Pancreas (tissue), 10 donors: ENCODE results near the gene CHSY3. TPM values are rescaled to one million over a fixed set of nuclear protein-coding genes. Genes with fewer than 3 reads are reported as not detected.

Source experiments
- ATAC-seq, 4 donors: fragments of 200-7000 bp; cut with Tn5 transposase; one replicate each; pipeline versions ENCODE4 v1.8.0 to v1.9.1; 2020; ENCODE audit warnings: mild to moderate bottlenecking in 4 of 4, moderate library complexity in 4 of 4
- DNase-seq, 6 donors: peaks; one replicate each; pipeline ENCODE4 v3.0.0-alpha.2; 2020
- FAIRE-seq: peaks from 2 replicates; lab custom pipeline; 2012; peaks lifted over from hg19 to GRCh38; lab: Jason Lieb, UNC
- H3K27ac ChIP-seq, 4 donors: fragments of 200-600 bp; sonication (generic); 1 replicate in 3 of 4; 2 replicates in 1 of 4; pipeline versions ENCODE4 v1.5.0 to v1.8.0; 2020
- H3K27me3 ChIP-seq, 4 donors: fragments of 200-600 bp; one replicate each; pipeline ENCODE4 v1.8.0; 2021
- H3K36me3 ChIP-seq, 3 donors: fragments of 200-600 bp; sonication (generic) in 1 of 3; one replicate each; pipeline versions ENCODE4 v1.5.0 to v1.8.0; 2020 to 2021
- H3K4me1 ChIP-seq, 3 donors: fragments of 200-600 bp; one replicate each; pipeline ENCODE4 v1.8.0; 2021
- H3K4me3 ChIP-seq, 4 donors: fragments of 200-600 bp; sonication (generic) in 2 of 4; one replicate each; pipeline versions ENCODE4 v1.5.0 to v1.8.0; 2020 to 2021
- H3K9me3 ChIP-seq, 4 donors: fragments of 200-600 bp; one replicate each; pipeline ENCODE4 v1.8.0; 2021
- WGBS, 2 donors: extraction: QIAGEN DNeasy Blood & Tissue Kit; methylation state at CpG; one replicate each; pipeline ENCODE4 v1.1.7; 2013; 5-methylcytosine and 5-hydroxymethylcytosine counted together
- intact Hi-C, 3 donors: fragments of 100-400 bp; cut with DNase I; formaldehyde crosslinking; loops; one replicate each; pipeline versions ENCODE4 v1.11.1 to v1.14.2; 2022
- polyA plus RNA-seq, 2 donors: library from polyadenylated mRNA; stranded (reverse); fragments of 200-250 nt; gene quantifications; one replicate each; pipeline ENCODE4 v1.2.3, GENCODE V29; 2013
- total RNA-seq, 6 donors: library from RNA; stranded (reverse); fragmentation: NEBNext Ultra II Directional in 4 of 6; extraction: Animal tissue kit (Norgen Biotek cat#: 25700) in 4 of 6; gene quantifications; one replicate each; pipeline versions ENCODE4 v1.2.1 to v1.2.4, GENCODE V29; 2021 to 2023
- TF ChIP-seq, protein P1 (sequence below), 4 donors: fragments of 200-600 bp; sonication (generic) in 3 of 4; IDR thresholded peaks; one replicate each; pipeline versions ENCODE4 v1.5.0 to v1.8.0; 2021; ENCODE audit warnings: antibody characterized with exemption in 4 of 4
- donor health status: healthy with polysubstance abuse.
- donor health status: DM: no; HTN: no; CAD: no; lungs with moderate emphysema.
- donor health status: DM: no; HTN: no; CAD: no.
- donor health status: control.
- donor health status: control.
- donor health status: Bipolar disorder and iron deficiency.
- donor health status: DM: yes; HTN: yes; CAD: no.
- donor health status: DM: no; HTN: no; CAD: no.
- donor health status: DM: no; HTN: no; CAD: no.
- donor health status: DM: yes; HTN: yes; CAD: no.

The CHSY3 gene
- total and polyA plus RNA-seq, 8 donors, result 0.07 to 1.2 (median 0.16) TPM

DNA sequence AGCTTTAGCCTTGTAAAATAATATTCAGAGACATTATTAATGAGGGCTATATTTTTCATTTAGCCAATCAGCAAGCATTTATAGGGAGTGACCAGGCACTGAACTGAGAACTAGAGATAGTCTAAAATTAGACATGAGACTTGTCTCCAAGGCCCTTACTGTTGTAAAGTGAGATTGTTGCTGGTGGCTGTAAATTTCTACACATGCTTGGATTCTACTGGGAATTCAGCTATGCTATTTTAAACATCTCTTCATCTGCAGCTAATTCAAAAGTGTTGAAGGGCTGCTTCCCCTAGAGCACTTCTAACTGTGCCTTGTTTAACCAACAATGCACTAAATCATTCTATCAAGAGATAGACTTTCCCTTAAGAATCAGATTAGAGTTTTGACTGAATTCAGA lies 67.4 kb downstream of the CHSY3 start:
- Histone ChIP-seq H3K4me1 (no peaks in the 10 kb centered on the region), H3K27ac (no peak overlapping the region), H3K27me3 (no peaks in the 10 kb centered on the region), H3K4me3 (no peak overlapping the region), H3K9me3 (no peaks in the 10 kb centered on the region), H3K36me3 (no peaks in the 10 kb centered on the region)
- DNase-seq (no peak), FAIRE-seq (no peak), ATAC-seq (no peak)
- intact Hi-C loops, result no loop called here
- TF ChIP-seq, protein P1, sequence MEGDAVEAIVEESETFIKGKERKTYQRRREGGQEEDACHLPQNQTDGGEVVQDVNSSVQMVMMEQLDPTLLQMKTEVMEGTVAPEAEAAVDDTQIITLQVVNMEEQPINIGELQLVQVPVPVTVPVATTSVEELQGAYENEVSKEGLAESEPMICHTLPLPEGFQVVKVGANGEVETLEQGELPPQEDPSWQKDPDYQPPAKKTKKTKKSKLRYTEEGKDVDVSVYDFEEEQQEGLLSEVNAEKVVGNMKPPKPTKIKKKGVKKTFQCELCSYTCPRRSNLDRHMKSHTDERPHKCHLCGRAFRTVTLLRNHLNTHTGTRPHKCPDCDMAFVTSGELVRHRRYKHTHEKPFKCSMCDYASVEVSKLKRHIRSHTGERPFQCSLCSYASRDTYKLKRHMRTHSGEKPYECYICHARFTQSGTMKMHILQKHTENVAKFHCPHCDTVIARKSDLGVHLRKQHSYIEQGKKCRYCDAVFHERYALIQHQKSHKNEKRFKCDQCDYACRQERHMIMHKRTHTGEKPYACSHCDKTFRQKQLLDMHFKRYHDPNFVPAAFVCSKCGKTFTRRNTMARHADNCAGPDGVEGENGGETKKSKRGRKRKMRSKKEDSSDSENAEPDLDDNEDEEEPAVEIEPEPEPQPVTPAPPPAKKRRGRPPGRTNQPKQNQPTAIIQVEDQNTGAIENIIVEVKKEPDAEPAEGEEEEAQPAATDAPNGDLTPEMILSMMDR (IDR thresholded peaks at IDR 0.05), result no peak

DNA sequence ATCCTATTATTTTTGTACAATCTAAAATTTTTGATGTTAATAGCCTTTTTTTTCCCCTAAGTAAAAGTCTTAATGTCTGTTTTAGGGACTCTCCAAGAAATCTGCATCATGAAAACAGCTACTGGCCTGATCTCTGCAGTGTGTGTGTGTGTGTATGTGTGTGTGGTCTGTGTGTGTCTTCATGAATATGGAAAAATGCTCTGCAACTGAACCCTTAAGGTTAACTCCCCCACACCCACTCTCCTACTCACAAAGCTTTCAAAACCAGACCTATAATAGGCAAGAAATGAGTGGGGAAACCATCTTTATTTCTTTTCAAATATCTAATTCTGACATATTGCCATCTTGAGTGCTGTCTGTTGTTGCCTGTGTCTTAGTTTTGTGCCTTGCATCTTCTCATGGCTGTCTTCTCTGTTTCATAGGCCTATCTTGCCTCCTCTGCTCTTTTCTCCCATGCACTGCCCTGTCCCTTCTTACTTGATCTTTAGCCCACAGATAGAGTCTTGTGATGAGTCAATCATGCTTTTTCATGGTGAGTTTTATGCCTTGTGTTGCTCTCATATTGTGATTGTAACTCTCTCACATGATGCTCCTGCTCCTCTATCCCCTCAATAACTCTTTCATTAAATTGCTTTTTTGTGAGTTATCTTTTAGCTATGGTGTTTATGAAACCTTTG lies 68.3 kb downstream of the CHSY3 start:
- no peak overlapping the region for H3K27ac ChIP-seq
- H3K27me3 ChIP-seq, result no peaks in the 10 kb centered on the region
- FAIRE-seq, result no peak
- H3K36me3 ChIP-seq, result no peaks in the 10 kb centered on the region
- DNase-seq, result no peak
- intact Hi-C loops, result no loop called here
- TF ChIP-seq, protein P1 (IDR thresholded peaks at IDR 0.05), result no peak
- H3K4me1 ChIP-seq, result no peaks in the 10 kb centered on the region
- H3K4me3 ChIP-seq, result no peak overlapping the region
- H3K9me3 ChIP-seq, result no peaks in the 10 kb centered on the region
- no peak for ATAC-seq

DNA sequence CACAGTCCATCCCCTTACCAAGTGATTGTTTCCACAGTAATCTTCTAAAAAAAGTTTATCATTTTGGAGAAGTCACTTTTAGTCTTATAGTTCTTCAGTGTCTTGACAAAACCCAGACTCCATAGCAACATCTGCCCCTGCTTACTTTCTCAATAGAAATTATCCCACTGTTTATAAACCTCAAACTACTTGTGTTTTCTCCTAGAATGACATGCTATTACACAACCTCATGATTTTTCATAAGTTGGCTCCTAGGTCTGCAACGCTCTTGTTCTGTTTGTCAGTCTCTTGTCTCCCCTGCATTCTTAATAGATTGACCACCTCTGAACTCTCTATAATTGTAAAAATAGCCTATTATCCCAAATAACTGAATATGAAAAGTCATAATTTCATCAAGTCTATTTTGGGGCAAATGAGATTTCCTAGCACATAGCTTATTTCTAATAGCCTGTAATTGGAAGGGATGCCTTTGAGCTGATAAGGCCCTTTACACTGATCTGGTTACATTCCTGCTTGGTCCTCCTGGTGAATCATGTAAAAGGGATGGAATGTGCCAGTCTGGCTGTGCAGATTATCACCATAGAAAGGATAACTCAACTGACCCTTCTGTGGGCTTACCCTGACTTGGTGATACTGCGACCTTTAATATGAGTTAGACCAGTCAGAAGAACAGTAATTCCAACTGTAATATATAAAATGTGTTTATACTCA lies 69.6 kb downstream of the CHSY3 start:
- H3K27ac ChIP-seq, result no peak overlapping the region
- TF ChIP-seq, protein P1 (IDR thresholded peaks at IDR 0.05), result no peak
- intact Hi-C loops, result no loop called here
- 83 to 92% methylated on average over 2 of the region's 2 CpGs for WGBS, 2 donors
- H3K4me1 ChIP-seq, result no peaks in the 10 kb centered on the region
- FAIRE-seq (no peak), ATAC-seq (no peak), DNase-seq (no peak)
- no peak overlapping the region for H3K4me3 ChIP-seq
- H3K36me3 ChIP-seq, result no peaks in the 10 kb centered on the region
- no peaks in the 10 kb centered on the region for H3K27me3 ChIP-seq
- H3K9me3 ChIP-seq, result no peaks in the 10 kb centered on the region

DNA sequence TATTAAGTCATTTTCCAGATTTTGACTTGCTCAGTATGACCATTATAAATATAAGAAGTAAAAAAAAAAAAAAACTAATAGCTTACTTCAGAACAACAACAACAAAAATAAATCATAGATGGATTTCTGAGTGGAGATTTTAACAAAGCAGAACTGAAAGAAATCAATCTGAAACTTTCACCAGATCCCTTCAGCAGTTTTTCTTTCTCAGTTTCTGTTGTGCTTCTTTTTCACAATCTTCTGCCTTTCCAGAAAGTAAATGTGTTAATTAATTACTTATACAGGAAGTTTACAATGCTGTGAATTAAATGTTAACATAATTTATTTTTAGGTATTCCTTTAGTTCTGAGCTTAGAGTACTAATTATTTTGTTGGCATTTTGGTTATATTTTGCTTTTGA lies 73.5 kb downstream of the CHSY3 start:
- TF ChIP-seq, protein P1 (IDR thresholded peaks at IDR 0.05), result no peak
- FAIRE-seq, result no peak
- Histone ChIP-seq H3K9me3 (no peaks in the 10 kb centered on the region), H3K27me3 (no peaks in the 10 kb centered on the region), H3K4me3 (no peak overlapping the region), H3K4me1 (no peaks in the 10 kb centered on the region), H3K36me3 (no peaks in the 10 kb centered on the region), H3K27ac (no peak overlapping the region)
- intact Hi-C loops, result no loop called here
- ATAC-seq, result no peak
- no peak for DNase-seq

DNA sequence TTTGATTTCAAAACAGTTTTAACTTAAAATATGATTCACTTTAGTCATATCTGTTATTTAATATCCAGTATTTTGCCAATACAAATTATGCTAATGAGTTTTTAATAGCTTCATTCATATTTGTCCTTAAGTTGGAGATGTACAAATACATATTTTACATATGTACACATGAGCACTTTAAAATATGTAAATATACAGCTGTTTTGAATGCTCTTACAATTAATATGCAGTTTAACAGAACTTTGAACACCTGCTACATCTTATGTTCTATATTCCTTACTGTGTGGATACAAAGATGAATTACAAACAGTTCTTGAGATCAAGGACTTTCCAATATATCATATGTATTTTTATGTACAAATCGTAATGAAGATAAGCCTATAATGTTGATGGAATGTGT lies 74.0 kb downstream of the CHSY3 start:
- ATAC-seq (no peak), DNase-seq (no peak), FAIRE-seq (no peak)
- intact Hi-C loops, result no loop called here
- H3K27ac ChIP-seq, result no peak overlapping the region
- H3K4me1 ChIP-seq, result no peaks in the 10 kb centered on the region
- H3K27me3 ChIP-seq, result no peaks in the 10 kb centered on the region
- H3K36me3 ChIP-seq, result no peaks in the 10 kb centered on the region
- no peaks in the 10 kb centered on the region for H3K9me3 ChIP-seq
- TF ChIP-seq, protein P1 (IDR thresholded peaks at IDR 0.05), result no peak
- no peak overlapping the region for H3K4me3 ChIP-seq
- 42 to 47% methylated on average over 1 of the region's 1 CpG for WGBS, 2 donors
